HepG2 (cell line): ENCODE measurements around the gene SOX12. TPM values are rescaled to one million over a fixed set of nuclear protein-coding genes. Genes with fewer than 3 reads are reported as not detected.
A peak's percentile ranks its signal among the peaks of the same experiment; 100 is the strongest.

Experiments used
- AHR ChIP-seq: IDR thresholded peaks from 2 replicates; pipeline ENCODE4 v1.6.1; 2018; ENCODE audit warnings: missing genetic modification reagents, missing compliant biosample characterization
- CBX2 ChIP-seq, 2 experiments: fragments of 200-600 bp in 1 of 2; sonication (generic); formaldehyde crosslinking in 1 of 2; IDR thresholded peaks; 2 replicates each; pipeline versions ENCODE4 v1.7.0 to v1.8.1; 2018 to 2022; ENCODE audit warnings: low read depth in 2 of 2, low read length in 1 of 2, mild to moderate bottlenecking in 1 of 2, missing genetic modification reagents in 1 of 2
- ETV5 ChIP-seq: IDR thresholded peaks from 2 replicates; pipeline ENCODE4 v1.6.1; 2018; ENCODE audit warnings: missing biosample characterization, missing genetic modification reagents, inconsistent platforms, borderline replicate concordance
- GLI4 ChIP-seq: sonication (generic); formaldehyde crosslinking; IDR thresholded peaks from 2 replicates; pipeline ENCODE4 v1.5.1; 2020; ENCODE audit warnings: missing genetic modification reagents, mild to moderate bottlenecking, moderate library complexity, borderline replicate concordance
- HNRNPL ChIP-seq: fragments of 200-400 bp; formaldehyde crosslinking; IDR thresholded peaks from 2 replicates; pipeline ENCODE4 v1.6.1; 2017; ENCODE audit warnings: mild to moderate bottlenecking, low read depth, low read length
- MBD4 ChIP-seq: IDR thresholded peaks from 2 replicates; pipeline ENCODE4 v1.6.1; 2012; ENCODE audit warnings: low read length, inconsistent platforms, borderline replicate concordance
- MTF2 ChIP-seq: sonication (generic); formaldehyde crosslinking; IDR thresholded peaks from 2 replicates; pipeline ENCODE4 v1.5.0; 2020; ENCODE audit warnings: missing genetic modification reagents, borderline replicate concordance
- NR2F2 ChIP-seq: IDR thresholded peaks from 2 replicates; pipeline ENCODE4 v1.6.1; 2012; ENCODE audit warnings: low read depth, inconsistent platforms, borderline replicate concordance
- PRDM4 ChIP-seq: sonication (generic); formaldehyde crosslinking; IDR thresholded peaks from 2 replicates; pipeline ENCODE4 v1.9.0; 2021; ENCODE audit warnings: missing genetic modification reagents, borderline replicate concordance
- SOX5 ChIP-seq: IDR thresholded peaks from 2 replicates; pipeline ENCODE4 v1.6.1; 2016; ENCODE audit warnings: borderline replicate concordance
- WIZ ChIP-seq: sonication (generic); formaldehyde crosslinking; IDR thresholded peaks from 2 replicates; pipeline ENCODE4 v1.5.1; 2020; ENCODE audit warnings: mild to moderate bottlenecking, missing genetic modification reagents
- ZBTB25 ChIP-seq: IDR thresholded peaks from 2 replicates; pipeline ENCODE4 v1.6.1; 2018; ENCODE audit warnings: missing genetic modification reagents
- ZBTB34 ChIP-seq: sonication (generic); formaldehyde crosslinking; IDR thresholded peaks from 2 replicates; pipeline ENCODE4 v1.8.0; 2022; ENCODE audit warnings: mild to moderate bottlenecking, missing genetic modification reagents
- ZNF225 ChIP-seq: sonication (generic); formaldehyde crosslinking; IDR thresholded peaks from 2 replicates; pipeline ENCODE4 v1.4.0; 2020; ENCODE audit warnings: mild to moderate bottlenecking, missing genetic modification reagents
- ZNF569 ChIP-seq: sonication (generic); formaldehyde crosslinking; IDR thresholded peaks from 2 replicates; pipeline ENCODE4 v1.5.0; 2020; ENCODE audit warnings: mild to moderate bottlenecking, missing genetic modification reagents, moderate library complexity, borderline replicate concordance
- ZNF598 ChIP-seq: sonication (generic); formaldehyde crosslinking; IDR thresholded peaks from 2 replicates; pipeline ENCODE4 v1.5.1; 2020; ENCODE audit warnings: mild to moderate bottlenecking, missing genetic modification reagents, borderline replicate concordance
- ZNF766 ChIP-seq: sonication (generic); formaldehyde crosslinking; IDR thresholded peaks from 2 replicates; pipeline ENCODE4 v1.5.0; 2020; ENCODE audit warnings: missing genetic modification reagents, borderline replicate concordance
- ZNF83 ChIP-seq: sonication (generic); formaldehyde crosslinking; IDR thresholded peaks from 2 replicates; pipeline ENCODE4 v1.4.0; 2020; ENCODE audit warnings: missing genetic modification reagents, mild to moderate bottlenecking, borderline replicate concordance
- ZNF878 ChIP-seq: sonication (generic); formaldehyde crosslinking; IDR thresholded peaks from 2 replicates; pipeline ENCODE4 v1.8.1; 2023; ENCODE audit warnings: mild to moderate bottlenecking, missing genetic modification reagents, moderate library complexity
- ZSCAN21 ChIP-seq: sonication (generic); formaldehyde crosslinking; IDR thresholded peaks from 2 replicates; pipeline ENCODE4 v1.8.0; 2022; ENCODE audit warnings: mild to moderate bottlenecking, missing genetic modification reagents, moderate library complexity, borderline replicate concordance
- ZUFSP ChIP-seq: sonication (generic); formaldehyde crosslinking; IDR thresholded peaks from 2 replicates; pipeline ENCODE4 v1.9.0; 2021; ENCODE audit warnings: missing genetic modification reagents, mild to moderate bottlenecking, borderline replicate concordance
- polyA plus RNA-seq, 8 experiments: library from polyadenylated mRNA; depleted of rRNA in 3 of 8; stranded (reverse) in 7 of 8; unstranded in 1 of 8; fragments of >200 nt; fragmentation: Illumina TruSeq in 4 of 8; extraction: Trizol in 4 of 8; gene quantifications; 2 replicates each; pipeline versions ENCODE4 v1.2.1 to v1.2.3, GENCODE V29; 2011 to 2016; ENCODE audit warnings: low read depth in 4 of 8, missing spikeins in 1 of 8, mixed read lengths in 1 of 8; ENCODE audit not compliant: insufficient read depth in 1 of 8
- total RNA-seq, 5 experiments: library from RNA; depleted of rRNA; stranded (reverse); fragments of >200 nt; fragmentation: Illumina TruSeq; extraction: Trizol; gene quantifications; 2 replicates each; pipeline ENCODE4 v1.2.3, GENCODE V29; 2016; ENCODE audit warnings: low read depth in 1 of 5

The SOX12 gene
- total and polyA plus RNA-seq, 2 of the 13 experiments (the other 11 are each of a cell fraction or from before 2014, with no cell fraction given): 10.0 to 18.7 TPM

GRCh38 chr20:362271-363254 is 37.2 kb downstream of the SOX12 start (continued):
- TF ChIP-seq ZSCAN21 (CRISPR knock-in tag) (peak; percentile 99), ZNF225 (CRISPR knock-in tag) (peak; percentile 98; the same call in 1 of the 2 replicates), CBX2 (IDR thresholded peaks at IDR 0.05; ENCODE audit: low read depth, low read length) (no peak), CBX2 (CRISPR knock-in tag; IDR thresholded peaks at IDR 0.05; ENCODE audit: low read depth) (no peak), GLI4 (CRISPR knock-in tag) (peak; percentile 55; the same call in 1 of the 2 replicates), PRDM4 (CRISPR knock-in tag) (no peak; the same call in 1 of the 2 replicates), NR2F2 (no peak), MTF2 (CRISPR knock-in tag) (no peak; the same call in 1 of the 2 replicates), WIZ (CRISPR knock-in tag) (peak; percentile 98), HNRNPL (peak; percentile 98), ZNF569 (CRISPR knock-in tag) (peak; percentile 56; the same call in 1 of the 2 replicates), SOX5 (CRISPR knock-in tag) (peak; percentile 95), MBD4 (no peak), ZNF878 (CRISPR knock-in tag) (peak; percentile 100), ZNF766 (CRISPR knock-in tag) (peak; percentile 98; the same call in 1 of the 2 replicates), ETV5 (CRISPR knock-in tag) (peak; percentile 100), ZNF598 (peak; percentile 99), ZBTB25 (CRISPR knock-in tag) (peak; percentile 99), AHR (CRISPR knock-in tag) (peak; percentile 99), ZNF83 (CRISPR knock-in tag) (peak; percentile 99), ZUFSP (CRISPR knock-in tag) (no peak), ZBTB34 (CRISPR knock-in tag) (peak; percentile 96)
